ENCODE data around the gene SH3D19. TPM values are rescaled to one million over a fixed set of nuclear protein-coding genes. Genes with fewer than 3 reads are reported as not detected.

The SH3D19 gene
- total RNA-seq, 2 experiments from 2014 or later, result not detected

DNA sequence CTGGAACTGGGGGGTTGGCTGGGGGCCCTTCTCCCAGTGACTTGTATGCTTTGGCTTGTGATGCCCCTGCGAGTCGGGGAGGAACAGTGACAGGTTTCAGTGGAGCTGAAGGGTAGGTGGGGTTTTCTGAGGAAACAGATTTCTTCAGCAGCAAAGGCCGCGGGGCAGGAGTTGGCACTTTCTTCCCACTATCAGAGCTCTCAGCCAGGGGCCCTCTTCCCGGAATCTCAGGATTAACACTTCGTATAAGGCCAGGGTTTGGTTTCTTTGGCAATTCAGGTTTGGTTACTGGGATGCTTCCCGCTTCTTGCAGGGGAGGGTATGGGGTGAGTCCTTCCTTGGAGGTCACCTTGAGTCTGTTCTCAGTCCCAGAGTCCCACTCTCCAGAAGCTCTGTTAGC, 150.6 kb downstream of the SH3D19 start:
- Mint-ChIP-seq H3K9me3 (ENCODE audit: low read depth) (no peaks in the 10 kb centered on the region), H3K27me3 (peaks cover 18% of the 10 kb centered on the region), H3K36me3 (no peaks in the 10 kb centered on the region), H3K27ac (no peak overlapping the region), H3K4me1 (no peaks in the 10 kb centered on the region), H3K4me3 (no peak overlapping the region)
- ATAC-seq (no peak), DNase-seq (no peak)
- CTCF ChIA-PET, result no interaction called here

GRCh38 chr4:151173871-151174270, 151.5 kb downstream of the SH3D19 start:
- no peak for DNase-seq
- Mint-ChIP-seq H3K27me3 (peaks cover 22% of the 10 kb centered on the region), H3K27ac (no peak overlapping the region), H3K4me3 (no peak overlapping the region), H3K9me3 (ENCODE audit: low read depth) (no peaks in the 10 kb centered on the region), H3K4me1 (no peaks in the 10 kb centered on the region), H3K36me3 (no peaks in the 10 kb centered on the region)
- CTCF ChIA-PET, result no interaction called here
- ATAC-seq, result no peak

DNA sequence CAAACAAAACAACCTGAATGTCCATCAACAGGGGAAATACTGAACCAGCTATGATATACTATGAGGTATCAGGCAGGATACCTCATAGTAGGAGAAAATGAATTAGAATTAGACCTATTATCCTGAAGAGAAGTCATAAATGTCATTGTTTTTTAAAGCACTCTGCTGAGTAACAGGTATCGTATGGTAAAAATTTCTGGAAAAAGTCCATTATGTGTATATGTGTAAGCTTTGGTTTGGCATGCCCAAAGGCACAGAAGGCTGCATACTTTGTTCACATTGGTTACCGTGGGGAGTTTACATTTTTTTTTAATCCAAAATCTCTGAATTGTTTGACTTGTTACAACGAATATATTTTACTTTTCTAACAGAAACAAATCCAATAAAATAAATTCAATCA, 155.5 kb downstream of the SH3D19 start:
- DNase-seq (no peak), ATAC-seq (no peak)
- H3K4me3 Mint-ChIP-seq, result no peak overlapping the region
- CTCF ChIA-PET, result no interaction called here
- no peaks in the 10 kb centered on the region for H3K9me3 Mint-ChIP-seq (ENCODE audit: low read depth)
- H3K27me3 Mint-ChIP-seq, result peaks cover 35% of the 10 kb centered on the region
- H3K27ac Mint-ChIP-seq, result no peak overlapping the region
- H3K36me3 Mint-ChIP-seq, result no peaks in the 10 kb centered on the region
- H3K4me1 Mint-ChIP-seq, result no peaks in the 10 kb centered on the region

DNA sequence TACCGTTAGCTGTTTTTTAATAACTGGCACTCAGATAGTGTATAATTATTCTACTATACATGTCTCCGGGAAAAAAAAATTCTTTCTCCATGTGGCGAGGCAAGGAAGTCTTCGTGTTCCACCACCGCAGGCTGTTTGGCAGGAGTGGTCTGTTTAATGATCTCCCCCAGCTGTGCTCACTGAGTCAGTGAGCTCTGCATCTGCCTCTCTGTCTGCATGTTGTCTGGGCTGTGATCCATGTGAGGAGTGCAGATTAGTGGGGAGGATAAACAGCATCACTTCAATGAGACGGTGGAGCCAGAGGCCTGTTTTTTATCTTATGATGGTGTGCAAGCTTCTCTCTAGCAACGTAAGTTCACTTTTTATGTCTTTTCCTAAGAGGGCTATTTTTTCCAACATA, 156.2 kb downstream of the SH3D19 start:
- H3K4me1 Mint-ChIP-seq, result no peaks in the 10 kb centered on the region
- H3K4me3 Mint-ChIP-seq, result no peak overlapping the region
- H3K9me3 Mint-ChIP-seq (ENCODE audit: low read depth), result no peaks in the 10 kb centered on the region
- no peak for ATAC-seq
- no peak overlapping the region for H3K27ac Mint-ChIP-seq
- H3K27me3 Mint-ChIP-seq, result peaks cover 37% of the 10 kb centered on the region
- no peaks in the 10 kb centered on the region for H3K36me3 Mint-ChIP-seq
- CTCF ChIA-PET, result no interaction called here
- no peak for DNase-seq

GRCh38 chr4:151167561-151167960, 157.8 kb downstream of the SH3D19 start:
- Mint-ChIP-seq H3K9me3 (ENCODE audit: low read depth) (no peaks in the 10 kb centered on the region), H3K27ac (no peak overlapping the region), H3K36me3 (no peaks in the 10 kb centered on the region), H3K4me1 (no peaks in the 10 kb centered on the region), H3K4me3 (no peak overlapping the region), H3K27me3 (peaks cover 34% of the 10 kb centered on the region)
- CTCF ChIA-PET, result no interaction called here
- DNase-seq (no peak), ATAC-seq (no peak)

DNA sequence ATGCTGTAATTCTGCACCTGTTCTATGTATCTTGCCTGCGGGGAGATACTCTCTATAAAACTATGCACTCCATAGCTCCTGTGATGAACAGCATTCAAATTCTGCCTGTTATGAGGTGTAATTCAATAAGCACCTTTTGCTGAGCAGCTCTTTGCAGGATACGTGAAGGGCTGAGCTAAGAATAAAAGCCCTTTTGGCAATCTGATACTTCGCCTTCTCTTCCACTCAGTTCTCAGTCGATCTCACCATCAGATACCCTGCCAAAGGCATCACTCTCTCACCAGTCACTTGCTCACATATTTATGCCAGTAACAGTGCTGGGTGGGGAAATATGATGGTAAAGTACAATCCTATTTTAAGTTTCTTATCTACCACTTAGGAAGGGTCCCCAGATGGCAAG, 158.8 kb downstream of the SH3D19 start:
- Mint-ChIP-seq H3K4me1 (no peaks in the 10 kb centered on the region), H3K9me3 (ENCODE audit: low read depth) (no peaks in the 10 kb centered on the region), H3K27ac (no peak overlapping the region), H3K36me3 (no peaks in the 10 kb centered on the region), H3K27me3 (peaks cover 32% of the 10 kb centered on the region), H3K4me3 (no peak overlapping the region)
- CTCF ChIA-PET, result no interaction called here
- DNase-seq, result no peak
- no peak for ATAC-seq

DNA sequence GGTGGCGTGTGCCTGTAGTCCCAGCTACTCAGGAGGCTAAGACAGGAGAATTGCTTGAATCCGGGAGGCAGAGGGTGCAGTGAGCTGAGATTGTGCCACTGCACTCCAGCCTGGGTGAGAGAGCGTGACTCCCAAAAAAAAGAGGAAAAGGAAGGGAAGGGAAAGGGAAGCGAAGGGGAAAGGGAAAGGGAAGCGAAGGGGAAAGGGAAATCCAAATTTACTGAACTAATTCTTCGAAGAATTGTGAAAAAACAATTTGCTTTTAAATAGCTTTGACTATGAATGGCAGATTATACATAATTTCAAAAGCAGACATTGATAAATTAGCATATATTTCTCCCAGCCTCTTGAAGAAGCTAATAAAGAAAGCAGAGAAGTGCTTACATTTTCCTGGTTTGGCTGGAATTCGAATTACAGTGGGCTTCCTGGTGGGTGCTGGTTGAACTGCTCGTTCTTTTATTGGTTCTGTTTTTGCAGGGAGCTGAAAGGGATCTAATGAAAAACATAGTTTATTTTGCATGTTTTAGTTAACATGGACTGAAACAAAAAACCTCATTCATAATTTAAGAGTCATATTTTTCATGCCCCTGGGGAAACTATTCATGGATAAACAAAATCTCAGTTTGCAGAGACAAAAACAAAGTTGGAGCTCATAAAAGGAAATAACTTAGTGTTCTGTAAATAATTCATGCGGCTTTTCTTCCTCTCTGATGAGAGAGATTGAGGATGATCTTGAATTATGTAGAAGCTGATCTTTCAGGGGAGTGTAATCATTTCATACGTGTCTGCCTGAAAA, 160.0 kb downstream of the SH3D19 start:
- Mint-ChIP-seq H3K9me3 (ENCODE audit: low read depth) (no peaks in the 10 kb centered on the region), H3K27me3 (peaks cover 27% of the 10 kb centered on the region), H3K4me3 (no peak overlapping the region), H3K4me1 (no peaks in the 10 kb centered on the region), H3K27ac (no peak overlapping the region), H3K36me3 (no peaks in the 10 kb centered on the region)
- ATAC-seq (no peak), DNase-seq (no peak)
- CTCF ChIA-PET, result no interaction called here

- H3K27me3 Mint-ChIP-seq, result peaks cover 20% of the 10 kb centered on the region
- no peak for ATAC-seq
Observed at GRCh38 chr4:151163855-151164254, 161.6 kb downstream of the SH3D19 start.

GRCh38 chr4:151158979-151159378, 166.4 kb downstream of the SH3D19 start:
- CTCF ChIA-PET, result no interaction called here
- no peaks in the 10 kb centered on the region for H3K4me1 Mint-ChIP-seq

More at GRCh38 chr4:151163855-151164254, 161.6 kb downstream of the SH3D19 start:
- Mint-ChIP-seq H3K27ac (no peak overlapping the region), H3K36me3 (no peaks in the 10 kb centered on the region), H3K4me1 (no peaks in the 10 kb centered on the region), H3K4me3 (no peak overlapping the region), H3K9me3 (ENCODE audit: low read depth) (no peaks in the 10 kb centered on the region)
- DNase-seq, result no peak
- CTCF ChIA-PET, result no interaction called here

DNA sequence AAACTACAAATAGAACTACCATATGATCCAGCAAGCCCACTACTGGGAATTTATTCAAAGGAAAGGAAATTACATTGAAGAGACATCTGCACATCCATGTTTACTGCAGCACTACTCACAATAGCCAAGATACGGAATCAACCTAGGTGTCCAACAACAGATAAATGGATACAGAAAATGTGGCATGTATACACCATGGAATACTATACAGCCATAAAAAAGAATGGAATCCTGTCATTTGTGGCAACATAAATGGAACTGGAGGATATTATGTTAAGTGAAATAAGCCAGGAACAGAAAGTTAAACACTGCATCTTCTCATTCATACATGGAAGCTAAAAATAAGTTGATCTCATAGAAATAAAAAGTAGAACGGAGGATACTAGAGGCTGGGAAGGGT, 167.9 kb downstream of the SH3D19 start:
- CTCF ChIA-PET, result no interaction called here
- peaks cover 18% of the 10 kb centered on the region for H3K27me3 Mint-ChIP-seq
- no peak for ATAC-seq

More at GRCh38 chr4:151158979-151159378, 166.4 kb downstream of the SH3D19 start:
- Mint-ChIP-seq H3K27me3 (peaks cover 18% of the 10 kb centered on the region), H3K9me3 (ENCODE audit: low read depth) (no peaks in the 10 kb centered on the region), H3K36me3 (no peaks in the 10 kb centered on the region), H3K27ac (no peak overlapping the region), H3K4me3 (no peak overlapping the region)
- no peak for DNase-seq
- no peak for ATAC-seq

GRCh38 chr4:151153585-151153984, 171.8 kb downstream of the SH3D19 start:
- ATAC-seq (no peak), DNase-seq (no peak)
- H3K27ac Mint-ChIP-seq, result no peak overlapping the region
- peaks cover 20% of the 10 kb centered on the region for H3K27me3 Mint-ChIP-seq
- CTCF ChIA-PET, result no interaction called here
- H3K9me3 Mint-ChIP-seq (ENCODE audit: low read depth), result no peaks in the 10 kb centered on the region
- peaks cover 5% of the 10 kb centered on the region for H3K4me1 Mint-ChIP-seq
- H3K4me3 Mint-ChIP-seq, result no peak overlapping the region
- no peaks in the 10 kb centered on the region for H3K36me3 Mint-ChIP-seq

More for the DNA sequence above, 167.9 kb downstream of the SH3D19 start:
- no peak for DNase-seq
- Mint-ChIP-seq H3K9me3 (ENCODE audit: low read depth) (no peaks in the 10 kb centered on the region), H3K27ac (no peak overlapping the region), H3K4me1 (no peaks in the 10 kb centered on the region), H3K36me3 (no peaks in the 10 kb centered on the region), H3K4me3 (no peak overlapping the region)

GRCh38 chr4:151152028-151152427, 173.4 kb downstream of the SH3D19 start:
- CTCF ChIA-PET, result no interaction called here
- no peak overlapping the region for H3K27ac Mint-ChIP-seq
- no peak overlapping the region for H3K4me3 Mint-ChIP-seq
- H3K36me3 Mint-ChIP-seq, result no peaks in the 10 kb centered on the region
- no peak for DNase-seq
- ATAC-seq, result no peak
- H3K4me1 Mint-ChIP-seq, result peaks cover 5% of the 10 kb centered on the region
- peaks cover 12% of the 10 kb centered on the region for H3K27me3 Mint-ChIP-seq
- no peaks in the 10 kb centered on the region for H3K9me3 Mint-ChIP-seq (ENCODE audit: low read depth)

- no peaks in the 10 kb centered on the region for H3K36me3 Mint-ChIP-seq
- H3K27ac Mint-ChIP-seq, result no peak overlapping the region
- peaks cover 6% of the 10 kb centered on the region for H3K27me3 Mint-ChIP-seq
- H3K4me3 Mint-ChIP-seq, result no peak overlapping the region
- ATAC-seq, result no peak
- CTCF ChIA-PET, result no interaction called here
- DNase-seq, result no peak
- H3K4me1 Mint-ChIP-seq, result peaks cover 5% of the 10 kb centered on the region
- no peaks in the 10 kb centered on the region for H3K9me3 Mint-ChIP-seq (ENCODE audit: low read depth)
Observed at GRCh38 chr4:151150821-151151580, 174.4 kb downstream of the SH3D19 start.

DNA sequence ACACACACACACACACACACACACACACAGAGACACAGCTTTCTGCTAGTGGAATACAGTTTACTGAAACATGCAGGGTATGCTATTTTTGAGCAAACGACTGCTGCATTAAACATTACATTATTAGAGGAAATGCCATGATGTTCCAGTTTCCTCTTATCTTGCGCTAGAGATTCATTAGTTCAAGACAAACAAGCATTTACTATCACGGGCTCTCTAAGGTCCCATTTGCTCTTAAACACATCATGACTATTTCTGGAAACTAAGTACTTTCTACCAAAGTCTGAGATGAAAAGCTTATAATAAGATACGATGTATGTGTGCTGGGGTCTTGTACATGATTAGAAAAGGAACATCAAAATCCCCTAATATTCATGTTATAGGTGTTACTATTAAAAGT, 177.1 kb downstream of the SH3D19 start:
- H3K27me3 Mint-ChIP-seq, result peaks cover 6% of the 10 kb centered on the region
- no peak overlapping the region for H3K27ac Mint-ChIP-seq
- ATAC-seq (no peak), DNase-seq (no peak)
- no peak overlapping the region for H3K4me3 Mint-ChIP-seq
- CTCF ChIA-PET, result no interaction called here
- H3K36me3 Mint-ChIP-seq, result no peaks in the 10 kb centered on the region
- H3K9me3 Mint-ChIP-seq (ENCODE audit: low read depth), result no peaks in the 10 kb centered on the region
- peaks cover 5% of the 10 kb centered on the region for H3K4me1 Mint-ChIP-seq
